ENCODE measurements around the gene KRT15.

KRT15 gene

DNA sequence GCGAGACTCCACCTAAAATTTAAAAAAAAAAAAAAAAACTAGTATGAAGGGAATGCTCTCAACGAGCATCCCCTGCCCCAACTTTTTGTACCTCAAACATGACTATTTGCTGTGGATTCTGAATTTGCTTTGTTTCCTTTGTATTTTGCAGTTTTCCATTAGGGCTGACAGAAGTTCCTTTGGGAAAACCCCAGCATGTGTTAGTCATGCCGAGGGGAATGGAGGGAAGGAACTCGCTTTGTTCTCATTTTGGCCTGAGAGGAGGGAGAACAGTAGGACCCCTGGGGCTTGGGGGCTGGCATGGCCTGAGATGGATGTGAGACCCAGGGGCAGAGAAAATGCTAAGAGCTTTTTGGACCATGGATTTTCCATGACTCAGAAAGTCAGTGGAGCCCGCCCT lies 32.7 kb upstream of the KRT15 start:
- Histone ChIP-seq H3K36me3 (no peaks in the 10 kb centered on the region), H3K4me1 (peaks cover 14% of the 10 kb centered on the region), H3K9me3 (0 out of 2 replicates have a peak, but pooled peaks cover 2% of the 10 kb centered on the region), H3K4me3 (ENCODE audit: low read depth, low read length) (no peak overlapping the region), H3K27me3 (no peaks in the 10 kb centered on the region)
- DNase-seq = no peak
- no peak for TF ChIP-seq CTCF (IDR thresholded peaks at IDR 0.05; ENCODE audit: low read depth, low read length)

DNA sequence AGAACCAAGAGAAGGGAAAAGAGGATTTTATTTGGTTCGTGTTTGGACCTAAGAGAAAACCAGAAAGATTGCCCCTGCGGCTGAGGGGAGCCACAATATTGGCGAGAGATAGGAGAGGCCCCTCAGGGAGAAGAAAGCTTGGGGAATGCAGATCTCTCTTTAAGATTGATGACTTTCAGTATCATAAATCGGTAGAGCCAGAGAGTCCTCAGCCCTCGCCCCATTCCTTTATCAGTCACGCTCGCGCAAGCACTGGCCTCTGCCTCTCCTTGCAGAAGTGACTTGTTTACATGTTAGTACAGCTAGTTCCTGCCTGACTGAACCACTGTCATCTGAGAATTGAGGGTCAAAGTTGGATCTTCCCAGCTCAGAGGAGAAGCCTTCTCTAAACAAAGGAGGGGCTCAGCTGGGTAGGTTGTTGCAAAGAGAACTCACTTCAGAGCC lies 30.9 kb upstream of the KRT15 start:
- DNase-seq = no peak
- no peaks in the 10 kb centered on the region for H3K27me3 ChIP-seq
- H3K36me3 ChIP-seq = no peaks in the 10 kb centered on the region
- 0 out of 2 replicates have a peak, but pooled peaks cover 2% of the 10 kb centered on the region for H3K9me3 ChIP-seq
- peaks cover 18% of the 10 kb centered on the region for H3K4me1 ChIP-seq
- H3K4me3 ChIP-seq (ENCODE audit: low read depth, low read length) = no peak overlapping the region
- TF ChIP-seq CTCF (IDR thresholded peaks at IDR 0.05; ENCODE audit: low read depth, low read length) = no peak

DNA sequence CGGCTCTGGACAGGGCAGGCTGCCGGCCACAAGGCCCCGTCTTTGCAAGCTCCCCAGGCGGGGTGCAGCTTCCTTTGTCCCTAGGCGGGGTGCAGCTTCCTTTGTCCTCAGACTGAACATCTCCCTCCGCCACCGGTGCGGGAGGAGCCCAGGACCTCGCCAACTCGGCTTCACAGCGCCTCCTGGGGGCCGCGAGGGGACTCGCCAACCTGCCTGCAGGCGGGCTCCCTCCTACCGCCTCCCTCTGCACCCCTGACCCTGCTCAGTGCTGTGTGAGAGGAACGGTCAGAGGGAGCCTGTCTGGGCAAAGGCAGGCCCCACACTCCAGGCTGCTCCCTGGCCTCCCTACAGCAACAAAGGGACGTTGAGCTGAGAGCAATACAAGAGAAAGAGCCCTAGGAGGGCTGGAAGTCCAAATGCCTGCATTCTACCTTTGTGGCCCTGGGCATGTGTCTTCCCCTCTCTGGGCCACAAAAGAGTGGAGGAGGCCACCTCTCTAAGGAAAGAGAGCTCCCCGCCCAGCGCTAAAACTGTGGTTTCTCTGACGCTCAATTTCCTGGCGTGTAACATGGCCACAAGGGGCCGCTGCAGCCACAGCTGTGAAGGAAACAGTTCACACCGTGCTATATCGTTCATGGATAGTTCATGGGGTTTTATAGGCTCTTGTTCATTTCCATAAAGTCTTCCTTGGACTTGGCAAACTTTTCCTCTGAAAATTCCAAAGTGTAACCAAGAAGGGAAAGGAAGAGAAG lies 30.3 kb upstream of the KRT15 start:
- peak; percentile 89 for DNase-seq
- H3K4me3 ChIP-seq (ENCODE audit: low read depth, low read length) = peak overlapping the region; percentile 24; the same call in 1 of the 2 replicates
- H3K9me3 ChIP-seq = 0 out of 2 replicates have a peak, but pooled peaks cover 2% of the 10 kb centered on the region
- H3K4me1 ChIP-seq = peaks cover 19% of the 10 kb centered on the region
- no peaks in the 10 kb centered on the region for H3K27me3 ChIP-seq
- TF ChIP-seq CTCF (IDR thresholded peaks at IDR 0.05; ENCODE audit: low read depth, low read length) = peak; percentile 95
- no peaks in the 10 kb centered on the region for H3K36me3 ChIP-seq

- 0 out of 2 replicates have a peak, but pooled peaks cover 2% of the 10 kb centered on the region for H3K9me3 ChIP-seq
- no peaks in the 10 kb centered on the region for H3K27me3 ChIP-seq
- DNase-seq = peak; percentile 96
- H3K36me3 ChIP-seq = no peaks in the 10 kb centered on the region
- no peak for TF ChIP-seq CTCF (IDR thresholded peaks at IDR 0.05; ENCODE audit: low read depth, low read length)
- peaks cover 19% of the 10 kb centered on the region for H3K4me1 ChIP-seq
- peak overlapping the region; percentile 32 for H3K4me3 ChIP-seq (ENCODE audit: low read depth, low read length)
Measured at GRCh38 chr17:41547921-41548843, 29.5 kb upstream of the KRT15 start.

DNA sequence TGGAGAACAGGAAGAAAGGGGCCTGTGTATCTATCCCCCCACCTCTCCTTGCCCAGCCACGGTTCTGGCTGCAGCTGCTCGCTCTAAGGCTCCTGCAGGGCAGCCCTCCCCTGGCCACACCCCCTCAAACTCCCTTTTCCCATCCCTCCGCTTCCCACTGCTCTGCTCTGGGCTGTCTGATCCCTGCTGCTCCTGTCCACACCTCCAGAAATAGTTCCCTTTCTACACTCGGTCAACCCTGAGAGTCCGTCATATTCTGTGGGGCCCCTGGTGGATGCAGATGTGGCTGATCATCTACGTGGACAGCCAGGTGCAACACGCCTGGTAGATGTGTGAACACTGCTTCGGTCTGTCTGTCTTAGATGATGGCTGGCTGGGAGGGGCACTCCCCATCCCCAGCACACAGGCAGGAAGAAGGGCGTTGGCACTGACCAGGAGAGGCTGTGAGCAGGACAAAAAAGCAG lies 28.7 kb upstream of the KRT15 start:
- Histone ChIP-seq H3K4me1 (peaks cover 19% of the 10 kb centered on the region), H3K36me3 (no peaks in the 10 kb centered on the region), H3K4me3 (ENCODE audit: low read depth, low read length) (peak overlapping the region; percentile 32), H3K27me3 (no peaks in the 10 kb centered on the region), H3K9me3 (0 out of 2 replicates have a peak, but pooled peaks cover 2% of the 10 kb centered on the region)
- peak; percentile 87 for DNase-seq
- TF ChIP-seq CTCF (IDR thresholded peaks at IDR 0.05; ENCODE audit: low read depth, low read length) = no peak

Data from BE2C (cell line).